Thoracic aorta (tissue), 2 donors: ENCODE measurements around the gene PGAM2. TPM values are rescaled to one million over a fixed set of nuclear protein-coding genes. Genes with fewer than 3 reads are reported as not detected.

ENCODE experiments used
- ATAC-seq: fragments of 150-250 bp; one replicate; pipeline ENCODE4 v1.8.0; 2017; ENCODE audit warnings: low read depth; ENCODE audit not compliant: insufficient number of reproducible peaks, low FRiP score
- DNase-seq: peaks from one replicate; pipeline ENCODE4 v3.0.0-alpha.2; 2020; ENCODE audit warnings: low spot score
- H3K27ac ChIP-seq, 2 donors: fragments of 200-600 bp; sonication (generic); 1 replicate in 1 of 2; 2 replicates in 1 of 2; pipeline ENCODE4 v1.5.1; 2016; ENCODE audit warnings: mild to moderate bottlenecking in 2 of 2, moderate library complexity in 2 of 2
- H3K27me3 ChIP-seq: fragments of 200-600 bp; sonication (generic); replicated peaks from 2 replicates; pipeline ENCODE4 v1.6.0; 2016; ENCODE audit warnings: mild to moderate bottlenecking; ENCODE audit not compliant: insufficient read depth
- H3K36me3 ChIP-seq: fragments of 200-600 bp; sonication (generic); one replicate; pipeline ENCODE4 v1.5.1; 2016
- H3K4me1 ChIP-seq, 2 donors: fragments of 200-600 bp; sonication (generic); 1 replicate in 1 of 2; 2 replicates in 1 of 2; pipeline versions ENCODE4 v1.5.1 to v1.6.0; 2016; ENCODE audit warnings: low read depth in 2 of 2, mild to moderate bottlenecking in 1 of 2; ENCODE audit not compliant: control insufficient read depth in 1 of 2
- H3K4me3 ChIP-seq: fragments of 200-600 bp; sonication (generic); 2 replicates; pipeline ENCODE4 v1.5.1; 2016; ENCODE audit warnings: mild to moderate bottlenecking
- H3K9me3 ChIP-seq: fragments of 200-600 bp; sonication (generic); 2 replicates; pipeline ENCODE4 v1.5.1; 2016
- CTCF ChIP-seq: fragments of 200-600 bp; sonication (generic); IDR thresholded peaks from one replicate; pipeline ENCODE4 v1.5.1; 2019; ENCODE audit warnings: antibody characterized with exemption
- total RNA-seq, 2 donors: library from RNA; depleted of rRNA; stranded (reverse); fragments of >200 nt; gene quantifications; one replicate each; pipeline versions ENCODE4 v1.1.0 to v1.2.3, GENCODE V29; 2016

PGAM2 gene
- total RNA-seq, 2 donors from 2014 or later, result 1.8 to 9.5 TPM

DNA sequence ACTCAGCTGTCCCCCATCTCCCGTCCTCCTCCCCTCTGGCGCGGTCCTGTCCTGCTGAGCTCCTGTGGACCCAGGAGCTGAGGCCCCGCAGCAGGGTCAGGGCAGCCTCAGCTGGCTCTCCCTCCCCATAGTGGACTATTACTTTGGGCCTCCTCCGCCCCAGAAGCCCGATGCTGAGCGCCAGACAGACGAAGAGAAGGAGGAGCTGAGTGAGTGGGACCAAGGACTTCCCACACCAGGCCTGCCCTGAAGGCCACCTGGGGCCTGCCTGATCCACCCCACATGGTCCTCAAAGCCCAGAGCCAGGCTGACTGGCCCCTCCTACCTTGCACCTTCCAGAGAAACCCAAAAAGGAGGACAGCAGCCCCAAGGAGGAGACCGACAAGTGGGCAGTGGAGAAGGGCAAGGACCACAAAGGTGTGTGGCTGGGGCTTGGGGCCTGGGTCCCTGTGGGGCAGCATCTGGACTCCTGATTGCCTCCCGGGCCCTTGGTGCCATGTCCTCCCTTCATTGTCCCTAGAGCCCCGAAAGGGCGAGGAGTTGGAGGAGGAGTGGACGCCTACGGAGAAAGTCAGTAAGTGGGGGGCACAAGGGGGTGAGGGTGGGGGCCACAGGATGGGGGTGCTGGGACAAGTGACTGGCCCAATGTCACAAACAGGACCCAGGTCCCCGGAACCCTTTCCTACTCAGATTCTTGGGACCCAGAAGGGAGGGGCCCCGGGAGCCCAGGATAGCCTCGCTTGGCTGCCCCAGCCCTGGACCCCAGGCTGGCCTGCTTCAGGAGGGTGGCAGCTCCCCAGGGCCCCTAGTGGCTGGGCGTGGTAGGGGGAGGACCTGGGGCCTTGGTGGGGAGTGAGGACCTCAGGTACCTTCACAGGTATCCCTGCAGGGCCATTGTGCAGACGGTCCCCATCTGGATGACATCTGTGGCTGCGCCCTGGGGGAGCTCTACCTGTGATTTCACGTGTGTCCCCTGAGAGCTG, 43.7 kb upstream of the PGAM2 start:
- Histone ChIP-seq H3K36me3 (peaks cover 64% of the 10 kb centered on the region), H3K4me3 (no peak overlapping the region), H3K9me3 (no peaks in the 10 kb centered on the region), H3K4me1 (peaks cover 30 to 82% of the 10 kb centered on the region in 2 donors), H3K27me3 (no peaks in the 10 kb centered on the region), H3K27ac (peak overlapping the region; percentile 99 to 100)
- ATAC-seq (no peak), DNase-seq (no peak)
- TF ChIP-seq CTCF, result no peak

DNA sequence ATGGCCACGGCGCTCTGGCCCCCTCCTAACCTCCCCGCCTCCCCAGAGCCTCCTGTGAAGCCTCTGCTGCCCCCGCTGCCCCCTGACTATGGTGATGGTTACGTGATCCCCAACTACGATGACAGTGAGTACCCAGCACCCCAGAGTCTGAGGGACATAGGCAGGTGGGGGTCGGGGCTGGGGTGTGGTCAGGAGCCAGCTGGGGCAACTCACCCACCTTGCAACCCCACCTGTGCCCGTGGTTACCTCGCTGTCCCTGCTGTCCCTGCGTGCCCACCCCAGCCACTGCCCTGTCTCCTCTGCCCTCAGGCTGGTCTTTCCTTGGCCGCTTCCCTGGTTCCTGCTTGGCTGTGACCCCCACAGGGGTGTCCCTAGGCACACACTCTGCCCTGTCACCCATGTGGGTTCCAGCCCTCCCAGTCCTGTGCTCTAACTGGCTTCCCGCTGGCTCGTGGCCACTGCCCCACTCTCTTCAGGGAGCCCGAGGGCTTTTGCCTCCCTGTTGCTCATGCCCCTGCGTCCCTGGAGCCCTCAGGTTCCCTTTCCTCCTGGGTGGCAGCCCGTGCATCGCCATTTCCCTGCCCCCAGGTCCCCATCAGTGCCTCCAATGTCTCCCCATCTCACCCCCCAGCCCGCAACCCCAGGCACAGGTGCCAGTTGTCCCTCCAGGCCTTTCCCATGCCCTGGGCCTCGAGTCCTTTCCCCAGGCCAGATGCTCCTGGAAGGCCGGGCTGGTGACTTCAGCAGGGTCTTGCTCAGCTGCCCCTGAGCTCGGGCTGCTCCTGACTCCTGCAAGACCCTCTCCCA, 42.8 kb upstream of the PGAM2 start:
- no peak for DNase-seq
- Histone ChIP-seq H3K36me3 (peaks cover 57% of the 10 kb centered on the region), H3K4me3 (peak overlapping the region; percentile 78), H3K9me3 (no peaks in the 10 kb centered on the region), H3K27me3 (no peaks in the 10 kb centered on the region), H3K27ac (peak overlapping the region; percentile 99 to 100), H3K4me1 (peaks cover 30 to 84% of the 10 kb centered on the region in 2 donors)
- ATAC-seq, result no peak
- no peak for TF ChIP-seq CTCF

- no peak for TF ChIP-seq CTCF
- no peaks in the 10 kb centered on the region for H3K9me3 ChIP-seq
- H3K27me3 ChIP-seq, result no peaks in the 10 kb centered on the region
- peaks cover 49% of the 10 kb centered on the region for H3K36me3 ChIP-seq
- peak overlapping the region; percentile 99 to 100 for H3K27ac ChIP-seq
- DNase-seq (no peak), ATAC-seq (no peak)
- peak overlapping the region; percentile 78 for H3K4me3 ChIP-seq
- H3K4me1 ChIP-seq, result peaks cover 37 to 84% of the 10 kb centered on the region in 2 donors
Measured at GRCh38 chr7:44107116-44107960, 42.0 kb upstream of the PGAM2 start.

DNA sequence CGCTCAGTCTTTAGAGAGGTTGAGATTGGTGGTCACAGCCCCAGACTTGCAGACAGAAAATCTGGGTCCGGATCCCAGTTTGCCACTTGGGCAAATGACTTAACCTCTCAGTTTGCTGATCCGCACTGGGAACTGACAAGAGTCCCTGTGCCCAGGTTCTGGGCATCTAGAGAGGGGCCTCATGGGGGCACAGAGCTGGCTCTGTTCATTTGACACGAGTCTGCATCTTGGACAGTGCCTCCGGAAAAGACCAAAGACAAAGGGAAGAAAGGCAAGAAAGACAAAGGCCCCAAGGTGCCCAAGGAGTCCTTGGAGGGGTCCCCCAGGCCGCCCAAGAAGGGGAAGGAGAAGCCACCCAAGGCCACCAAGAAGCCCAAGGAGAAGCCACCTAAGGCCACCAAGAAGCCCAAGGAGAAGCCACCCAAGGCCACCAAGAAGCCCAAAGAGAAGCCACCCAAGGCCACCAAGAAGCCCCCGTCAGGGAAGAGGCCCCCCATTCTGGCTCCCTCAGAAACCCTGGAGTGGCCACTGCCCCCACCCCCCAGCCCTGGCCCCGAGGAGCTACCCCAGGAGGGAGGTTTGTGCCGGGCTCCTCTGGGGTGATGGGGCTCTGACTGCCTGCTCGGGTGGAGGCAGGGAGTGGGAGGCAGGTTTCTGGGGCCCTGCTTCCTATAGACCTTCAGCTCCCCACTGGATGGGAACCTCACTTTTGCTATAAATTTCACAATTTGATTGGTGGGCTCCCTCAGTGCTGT, 41.1 kb upstream of the PGAM2 start:
- Histone ChIP-seq H3K4me3 (peak overlapping the region; percentile 78), H3K27me3 (no peaks in the 10 kb centered on the region), H3K9me3 (no peaks in the 10 kb centered on the region), H3K27ac (peak overlapping the region; percentile 99 to 100), H3K36me3 (peaks cover 41% of the 10 kb centered on the region), H3K4me1 (peaks cover 43 to 84% of the 10 kb centered on the region in 2 donors)
- no peak for ATAC-seq
- DNase-seq, result no peak
- TF ChIP-seq CTCF, result no peak
